ENCODE data around the gene LIMS2. TPM values are rescaled to one million over a fixed set of nuclear protein-coding genes. Genes with fewer than 3 reads are reported as not detected.
A peak's percentile ranks its signal among the peaks of the same experiment; 100 is the strongest.

LIMS2 gene
- 194 TPM for total RNA-seq

GRCh38 chr2:127675331-127676261, at the start of gene LIMS2:
LIMS2 (minus strand) TSS chr2:127675530; CDS start chr2:127675024, 506 bp downstream.
- ATAC-seq (peak; percentile 53), DNase-seq (ENCODE audit: low spot score) (peak; percentile 71)
- intact Hi-C loops (cut with DNase I): no loop called here

GRCh38 chr2:127722807-127723206, 47.5 kb upstream of the LIMS2 start:
- ATAC-seq (no peak), DNase-seq (ENCODE audit: low spot score) (no peak)
- intact Hi-C loops (cut with DNase I): no loop called here

GRCh38 chr2:127721978-127722355, 46.6 kb upstream of the LIMS2 start:
- intact Hi-C loops (cut with DNase I): no loop called here
- ATAC-seq (no peak), DNase-seq (ENCODE audit: low spot score) (no peak)

GRCh38 chr2:127721311-127721977, 46.1 kb upstream of the LIMS2 start:
- intact Hi-C loops (cut with DNase I): no loop called here
- no peak for DNase-seq (ENCODE audit: low spot score)
- ATAC-seq: no peak

GRCh38 chr2:127719301-127720218, 44.2 kb upstream of the LIMS2 start:
- intact Hi-C loops (cut with DNase I): no loop called here
- DNase-seq (ENCODE audit: low spot score) (no peak), ATAC-seq (no peak)

- intact Hi-C loops (cut with DNase I): no loop called here
- DNase-seq (ENCODE audit: low spot score) (no peak), ATAC-seq (no peak)
These were observed 42.9 kb upstream of the LIMS2 start for GRCh38 chr2:127718271-127718670.

GRCh38 chr2:127715778-127716449, 40.6 kb upstream of the LIMS2 start:
- intact Hi-C loops (cut with DNase I): no loop called here
- ATAC-seq (no peak), DNase-seq (ENCODE audit: low spot score) (no peak)

- intact Hi-C loops (cut with DNase I): no loop called here
- DNase-seq (ENCODE audit: low spot score) (no peak), ATAC-seq (no peak)
These were observed 38.2 kb upstream of the LIMS2 start for GRCh38 chr2:127713562-127713961.

GRCh38 chr2:127712999-127713398, 37.7 kb upstream of the LIMS2 start:
- intact Hi-C loops (cut with DNase I): no loop called here
- ATAC-seq (no peak), DNase-seq (ENCODE audit: low spot score) (no peak)

GRCh38 chr2:127709336-127709735, 34.0 kb upstream of the LIMS2 start:
- DNase-seq (ENCODE audit: low spot score) (no peak), ATAC-seq (no peak)
- intact Hi-C loops (cut with DNase I): no loop called here

- ATAC-seq (peak; percentile 35), DNase-seq (ENCODE audit: low spot score) (no peak)
- intact Hi-C loops (cut with DNase I): no loop called here
These were observed 32.7 kb upstream of the LIMS2 start for GRCh38 chr2:127707890-127708648.

- ATAC-seq (no peak), DNase-seq (ENCODE audit: low spot score) (no peak)
- intact Hi-C loops (cut with DNase I): no loop called here
These were observed 31.1 kb upstream of the LIMS2 start for GRCh38 chr2:127706215-127706990.

- DNase-seq (ENCODE audit: low spot score) (no peak), ATAC-seq (peak; percentile 16)
- intact Hi-C loops (cut with DNase I): no loop called here
These were observed 30.2 kb upstream of the LIMS2 start for GRCh38 chr2:127705391-127706065.

GRCh38 chr2:127704641-127705390, 29.5 kb upstream of the LIMS2 start:
- DNase-seq (ENCODE audit: low spot score) (no peak), ATAC-seq (no peak)
- intact Hi-C loops (cut with DNase I): no loop called here

GRCh38 chr2:127703282-127703681, 28.0 kb upstream of the LIMS2 start:
- ATAC-seq: no peak
- DNase-seq (ENCODE audit: low spot score): no peak
- intact Hi-C loops (cut with DNase I): no loop called here

GRCh38 chr2:127702395-127703009, 27.2 kb upstream of the LIMS2 start:
- ATAC-seq (no peak), DNase-seq (ENCODE audit: low spot score) (no peak)
- intact Hi-C loops (cut with DNase I): no loop called here
